ENCODE measurements around the gene LKAAEAR1.

The LKAAEAR1 gene

DNA sequence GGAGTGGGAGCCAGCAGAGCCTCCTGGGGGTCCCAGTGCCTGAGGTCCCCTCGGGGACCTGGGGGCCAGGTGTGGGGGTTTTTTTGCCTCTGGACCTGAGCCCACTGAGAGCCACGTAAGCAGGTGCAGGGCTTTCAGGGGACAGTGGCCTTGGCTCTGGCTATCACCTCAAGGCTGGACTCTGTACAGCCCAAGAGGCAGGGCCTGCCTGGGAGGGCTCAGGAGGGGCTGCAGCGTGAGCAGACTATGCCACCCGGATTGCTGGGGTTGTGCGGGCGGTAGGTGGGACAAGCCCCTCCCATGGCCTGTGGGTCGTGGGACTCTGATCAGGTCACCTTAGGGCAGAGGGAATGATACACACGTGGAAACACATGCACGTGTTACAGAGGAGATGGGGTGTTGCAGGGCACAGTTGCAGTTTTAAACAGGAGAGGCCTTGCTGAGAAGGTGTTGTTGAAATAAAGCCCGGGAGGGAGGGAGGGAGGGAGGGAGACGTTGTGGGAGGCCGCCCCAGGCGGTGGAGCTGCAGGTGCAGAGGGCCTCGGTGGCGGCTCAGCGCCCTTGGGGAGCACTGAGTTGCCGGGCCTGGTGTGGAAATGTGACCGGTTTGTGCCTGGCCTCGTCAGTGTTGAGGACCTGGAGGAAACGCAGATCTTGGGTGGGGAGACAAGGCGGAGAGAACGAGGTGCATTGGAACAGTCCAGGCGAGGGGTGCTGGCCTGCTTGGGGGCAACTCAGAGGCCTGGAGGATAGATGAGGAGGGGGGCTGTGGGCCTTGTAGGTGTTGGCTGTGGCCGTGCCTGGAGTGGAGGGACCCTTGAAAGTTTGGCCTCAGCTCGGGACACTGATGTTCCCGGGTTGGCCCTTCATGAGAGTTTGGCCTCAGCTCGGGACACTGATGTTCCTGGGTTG, 18.9 kb downstream of the LKAAEAR1 start:
- DNase-seq = no peak

DNA sequence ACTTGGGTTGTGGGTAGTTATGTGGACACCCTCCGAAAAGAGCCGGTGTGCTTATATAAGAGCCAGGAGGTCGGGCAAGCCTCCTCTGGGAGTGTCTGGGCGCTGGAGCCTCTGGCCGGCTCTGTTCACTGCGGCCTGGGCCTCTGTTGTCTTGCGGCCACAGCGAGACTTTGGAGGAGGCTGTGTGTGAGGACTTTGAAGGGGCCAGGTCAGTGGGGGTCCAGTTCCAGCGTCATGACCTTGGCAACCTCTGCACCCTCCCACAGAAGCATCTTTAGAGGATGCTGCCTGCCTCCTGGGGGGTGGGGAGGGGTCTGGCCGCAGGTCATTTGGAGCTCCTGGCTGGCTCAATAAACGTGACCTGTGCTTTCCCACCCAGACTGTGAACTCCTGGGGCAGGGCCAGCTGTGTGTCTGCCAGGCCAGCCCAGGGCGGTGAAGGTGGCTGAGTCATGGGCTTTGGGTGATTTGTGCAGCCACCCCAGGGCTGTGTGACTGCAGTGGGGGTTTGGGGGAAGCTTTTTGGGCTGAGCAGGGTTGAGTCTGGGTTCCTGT, 20.0 kb downstream of the LKAAEAR1 start:
- no peak for DNase-seq

DNA sequence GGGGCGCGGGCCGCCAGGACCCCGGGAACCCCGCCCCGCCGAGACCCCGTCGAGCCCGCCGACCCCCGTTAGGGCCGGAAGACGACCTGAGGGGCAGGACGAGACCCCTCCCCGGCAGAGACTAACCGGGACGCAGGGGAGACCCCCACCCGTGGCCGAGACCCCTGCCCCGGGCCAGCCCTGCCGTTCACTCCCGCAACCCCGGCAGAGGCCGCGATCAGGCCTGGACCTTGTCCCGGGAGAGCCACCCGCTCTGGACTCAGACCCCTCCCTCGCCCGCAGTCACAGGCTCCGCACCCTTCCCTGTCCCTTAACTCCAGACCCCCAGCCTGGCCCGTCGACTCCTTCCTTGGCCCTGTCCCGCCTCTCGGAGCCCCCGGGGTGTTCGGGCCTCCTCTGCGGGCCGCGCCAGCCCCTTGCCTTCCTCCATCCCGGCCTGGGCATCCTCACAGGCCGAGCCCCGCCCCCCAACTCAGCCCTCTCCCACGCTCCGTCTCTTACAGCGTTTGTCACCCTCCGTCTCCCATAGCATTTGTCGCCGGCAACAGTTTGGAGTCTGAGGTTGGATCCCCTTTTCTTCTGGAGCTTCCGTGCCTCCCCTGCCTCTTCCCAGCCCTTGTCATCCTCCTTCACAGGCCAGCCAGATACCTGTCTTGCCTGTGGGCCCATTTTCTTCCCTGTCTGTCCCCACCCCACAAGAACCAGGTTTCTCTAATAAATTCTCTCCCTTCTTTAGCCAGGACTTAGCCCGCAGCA, 20.6 kb downstream of the LKAAEAR1 start:
- no peak for DNase-seq

DNA sequence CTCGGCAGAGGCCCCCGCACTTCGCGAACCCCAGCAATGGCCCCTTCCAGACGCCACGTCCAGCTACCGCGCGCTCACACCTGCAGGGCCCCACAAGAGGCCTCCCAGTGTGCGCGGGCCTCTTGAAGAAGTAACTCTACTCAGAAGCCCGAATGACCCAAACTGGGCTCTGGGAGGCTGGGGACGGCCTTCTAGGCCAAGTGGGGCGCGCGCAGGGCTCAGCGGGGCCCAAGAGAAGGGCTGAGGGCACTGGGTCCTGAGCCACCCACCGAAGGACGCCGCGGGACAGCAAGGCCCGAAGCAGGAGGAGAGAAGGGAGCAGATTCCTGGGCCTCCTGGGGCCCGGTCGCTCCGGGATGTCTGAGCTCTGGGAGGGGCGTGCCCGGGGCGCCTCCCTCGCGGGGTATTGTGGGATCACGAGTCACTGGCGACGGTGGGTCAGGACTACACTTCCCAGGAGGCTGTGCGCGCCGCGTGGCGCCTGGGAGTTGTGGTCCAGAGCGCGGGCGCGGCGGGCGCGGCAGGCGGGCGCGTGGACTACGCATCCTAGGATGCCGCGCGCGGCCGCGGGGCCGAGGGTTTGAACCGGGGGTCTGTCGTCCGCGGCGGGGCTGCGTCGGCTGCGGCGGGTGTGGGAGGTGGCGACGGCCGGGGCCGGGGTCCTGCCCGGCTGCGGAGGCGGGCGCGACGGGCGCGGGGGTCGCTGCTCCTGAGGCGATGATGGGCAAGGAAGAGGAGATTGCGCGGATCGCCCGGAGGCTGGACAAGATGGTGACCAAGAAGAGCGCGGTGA, 21.4 kb downstream of the LKAAEAR1 start, which contains the start of gene TCEA2:
Gene TCEA2 (plus strand): TSS at position 603 of the 793 bp plus-strand sequence. CDS start 115 bp downstream, at position 718.
- DNase-seq = peak; percentile 94

DNA sequence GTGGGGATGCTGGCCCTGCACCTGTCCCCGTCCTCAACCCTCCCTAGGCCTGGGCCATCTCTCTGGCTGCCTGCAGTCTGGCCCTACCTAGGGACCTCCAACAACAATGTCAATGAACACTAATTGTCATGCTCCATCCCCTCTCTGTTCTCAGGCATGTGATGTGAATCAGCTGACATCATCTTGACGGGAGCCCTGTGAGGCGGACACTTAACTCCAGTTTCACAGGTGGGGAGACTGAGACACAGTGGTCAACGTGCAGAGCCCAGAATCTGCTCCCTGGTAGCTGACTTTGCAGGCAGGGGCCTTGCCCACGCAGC, 22.0 kb downstream of the LKAAEAR1 start:
- DNase-seq = no peak

DNA sequence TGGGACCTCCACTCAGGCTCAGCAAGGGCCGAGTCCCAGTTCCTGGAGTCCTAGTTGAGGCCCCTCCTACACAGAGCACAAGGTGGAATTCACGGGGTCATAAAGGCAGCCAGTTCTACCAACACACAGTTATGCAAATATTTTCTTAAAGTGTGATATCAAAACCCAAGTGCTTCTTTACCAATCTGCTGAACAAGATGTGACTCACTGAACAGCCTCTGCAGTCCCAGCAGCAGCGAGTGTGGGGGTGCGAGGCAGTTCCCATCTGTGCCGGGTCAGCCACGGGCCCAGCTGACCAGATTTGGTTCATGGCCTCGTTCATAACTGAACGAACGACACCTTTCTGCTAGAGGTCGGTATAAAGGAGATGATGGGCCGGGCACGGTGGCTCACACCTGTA, 25.7 kb downstream of the LKAAEAR1 start:
- DNase-seq = no peak

DNA sequence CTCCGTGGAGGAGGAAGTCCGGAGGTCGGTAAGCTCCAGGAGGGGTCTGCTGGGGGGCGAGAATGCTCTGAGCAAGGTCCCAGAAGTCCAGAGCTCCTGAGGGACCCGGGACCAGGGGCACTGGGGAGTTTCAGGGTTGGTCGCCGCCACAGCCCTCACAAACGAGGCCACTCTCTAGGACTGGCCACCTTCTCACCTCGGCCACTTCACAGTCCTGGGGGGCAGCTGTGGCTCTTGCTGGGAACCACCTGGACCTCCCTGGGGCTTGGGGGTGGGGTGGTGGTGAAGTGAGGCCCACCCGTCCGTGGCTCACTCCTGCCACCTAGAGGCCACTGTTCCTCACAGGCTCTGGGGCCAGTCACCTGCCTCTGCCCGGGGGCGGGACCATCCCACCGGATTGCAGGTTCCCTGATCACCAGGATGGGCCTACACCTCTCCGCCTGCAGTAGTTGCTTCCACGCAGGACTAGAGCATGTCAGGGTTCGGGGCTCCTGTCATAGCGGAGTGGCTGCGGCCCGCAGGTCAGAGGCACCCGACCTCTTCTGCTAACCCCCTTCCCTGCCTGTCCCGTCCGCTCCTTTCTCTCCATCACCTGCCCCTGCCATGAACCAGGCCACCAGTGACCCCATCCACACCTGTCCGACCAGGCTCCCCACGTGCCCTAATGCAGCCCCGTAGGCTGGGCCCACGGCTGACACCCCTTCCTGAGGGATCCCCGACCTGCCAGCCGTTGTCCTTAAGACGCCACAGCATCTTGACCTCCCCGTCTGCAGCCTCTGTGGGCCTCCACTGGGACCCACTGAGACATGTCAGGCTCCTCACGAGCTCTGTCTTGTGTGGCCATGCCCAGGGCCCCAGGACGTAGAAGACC, 26.3 kb downstream of the LKAAEAR1 start:
- peak; percentile 82 for DNase-seq

DNA sequence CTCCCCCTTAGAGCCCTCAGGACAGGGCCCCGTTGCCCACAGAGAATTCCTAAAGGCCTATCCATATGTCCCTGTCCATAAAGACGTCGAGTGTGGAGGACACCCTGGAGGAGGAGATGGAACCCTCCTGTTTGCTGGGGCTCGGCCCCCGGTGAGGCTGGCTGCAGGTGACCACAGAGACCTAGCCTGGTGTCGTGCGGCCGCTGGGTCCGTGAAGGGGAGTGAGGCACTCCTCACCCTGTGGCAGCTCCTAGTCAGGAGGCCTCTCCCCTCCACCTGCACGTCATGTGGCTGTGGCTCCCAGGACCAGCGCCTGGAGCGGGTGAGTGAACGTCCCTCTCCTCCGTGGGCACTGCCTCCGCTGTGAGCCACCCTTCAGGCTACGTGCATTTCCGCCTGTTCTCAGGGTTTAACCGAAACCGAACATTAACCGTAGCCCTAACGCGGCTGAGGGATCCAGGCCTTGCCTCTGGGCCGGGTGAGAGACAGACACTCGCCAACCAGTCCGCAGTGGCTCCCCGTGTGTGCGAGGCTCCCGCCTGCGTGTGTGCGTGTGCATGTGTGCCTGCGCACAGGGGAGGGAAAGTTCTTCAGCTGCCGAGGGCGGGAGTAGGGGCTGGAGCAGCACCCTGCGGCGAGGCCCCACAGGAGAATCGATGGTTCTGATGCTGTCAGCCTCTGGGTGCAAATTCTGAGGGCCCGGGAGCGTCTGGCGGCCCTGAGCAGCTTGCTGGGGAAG, 27.1 kb downstream of the LKAAEAR1 start:
- no peak for DNase-seq

DNA sequence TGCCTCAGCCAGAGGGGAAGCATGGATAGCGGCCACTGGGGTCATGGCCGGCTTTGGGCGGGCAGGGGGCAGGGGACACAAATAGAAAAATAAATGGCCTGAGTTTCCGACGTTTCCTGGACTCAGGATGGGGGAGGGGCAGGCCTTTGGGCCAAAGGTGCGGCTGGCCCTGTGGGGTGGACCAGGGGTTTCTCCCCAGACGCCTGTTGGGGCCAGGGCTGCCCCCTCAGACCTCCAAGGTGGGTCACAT, 27.6 kb downstream of the LKAAEAR1 start:
- no peak for DNase-seq

DNA sequence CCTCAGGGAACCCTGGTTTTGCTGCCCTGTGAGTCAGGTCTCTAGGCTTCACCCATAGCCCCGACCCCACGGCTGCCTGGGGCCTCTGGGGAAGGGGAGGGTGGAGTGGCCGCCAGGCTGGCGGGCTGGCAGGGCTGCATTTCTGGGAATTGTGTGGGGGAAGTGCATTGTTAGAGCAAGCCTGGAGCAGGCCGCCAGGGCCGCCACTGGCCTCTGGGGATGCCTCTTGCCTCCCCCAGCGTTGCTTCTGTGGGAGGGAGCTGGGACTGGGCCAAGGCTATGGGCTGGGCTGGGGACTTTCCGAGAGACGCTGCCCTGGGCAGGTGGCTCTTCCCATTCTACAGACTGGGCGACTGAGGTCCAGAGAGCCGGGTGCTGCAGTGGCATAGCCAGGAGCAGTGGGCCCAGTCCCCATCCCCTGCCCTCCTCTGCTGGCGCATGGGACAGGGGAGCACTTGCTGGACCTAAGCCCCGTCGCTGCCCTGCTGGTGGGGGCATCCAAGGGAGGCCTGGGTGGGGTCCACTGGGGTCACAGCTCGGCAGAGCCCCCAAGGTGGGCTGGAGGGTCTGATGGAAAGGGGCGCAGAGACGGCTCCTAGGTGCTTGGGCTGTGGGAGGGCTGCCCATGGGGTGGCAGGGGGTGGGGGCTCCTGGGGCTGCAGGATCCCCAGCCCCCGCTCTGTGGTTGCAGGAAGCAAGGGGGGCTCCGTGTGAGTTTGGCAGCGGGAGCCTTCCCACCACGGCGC, 28.1 kb downstream of the LKAAEAR1 start:
- DNase-seq = no peak

DNA sequence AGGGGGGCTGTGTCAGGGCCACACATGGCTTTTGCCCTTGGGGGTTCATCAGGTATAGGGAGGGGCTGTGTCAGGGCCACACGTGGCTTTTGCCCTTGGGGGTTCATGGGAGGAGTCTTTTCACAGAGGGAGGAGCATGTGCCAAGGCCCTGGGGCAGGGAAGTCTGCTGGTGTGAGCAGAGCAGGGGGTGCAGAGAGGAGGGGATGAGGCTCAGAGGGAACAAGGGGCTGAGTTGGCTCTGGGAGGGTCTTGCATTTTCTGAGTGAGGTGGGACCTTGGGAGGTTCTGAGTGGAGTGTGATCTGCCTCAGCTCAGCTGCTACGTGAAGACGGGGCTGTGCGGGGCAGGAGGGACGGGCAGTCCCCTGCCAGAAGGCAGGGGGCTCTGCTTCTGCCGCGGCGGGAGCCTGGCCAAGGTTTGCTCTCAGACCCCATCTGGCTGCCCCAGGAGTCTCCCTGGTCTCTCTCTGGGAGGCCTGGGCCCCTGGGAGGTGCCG, 28.8 kb downstream of the LKAAEAR1 start:
- no peak for DNase-seq

DNA sequence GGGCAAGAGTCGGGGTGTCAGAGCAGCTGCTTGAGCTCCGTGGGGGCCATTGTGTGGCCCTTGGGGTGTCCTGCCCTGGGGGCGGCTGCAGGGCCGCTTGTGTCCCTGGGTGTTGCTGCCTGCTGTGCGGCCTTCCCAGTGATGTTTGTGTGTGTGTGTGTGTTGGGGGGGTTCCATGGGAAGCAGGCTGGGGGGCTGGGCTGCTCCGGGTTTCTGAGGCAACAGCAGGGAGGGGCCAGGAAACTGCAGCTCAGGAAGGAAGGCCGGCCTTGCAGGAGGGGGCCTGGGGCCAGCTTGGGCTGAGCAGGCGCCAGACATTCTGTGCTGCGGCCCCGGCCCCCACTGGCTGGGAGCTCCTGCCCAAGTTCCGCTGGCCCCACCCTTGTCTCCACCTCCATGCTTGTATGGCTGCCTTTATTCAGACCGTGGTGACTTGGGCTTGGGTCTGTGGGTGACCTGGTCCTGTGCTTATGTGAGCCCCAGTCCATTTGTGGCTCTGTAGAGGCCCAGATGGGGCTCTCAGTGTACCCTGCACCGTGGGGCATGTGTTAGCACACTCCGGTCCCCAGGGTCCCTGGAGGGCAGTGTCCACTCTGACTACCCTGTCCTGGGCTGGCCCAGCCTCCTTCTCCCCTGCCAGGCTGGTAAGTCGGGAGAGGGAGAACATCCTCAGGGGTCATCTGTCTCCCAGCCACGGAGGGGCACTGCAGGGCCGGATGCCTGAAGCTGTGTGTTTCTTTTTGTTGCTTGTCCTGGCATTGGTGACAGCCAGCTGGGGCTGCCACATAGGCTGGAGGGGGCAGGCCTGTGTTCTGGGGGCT, 30.1 kb downstream of the LKAAEAR1 start:
- DNase-seq = no peak

DNA sequence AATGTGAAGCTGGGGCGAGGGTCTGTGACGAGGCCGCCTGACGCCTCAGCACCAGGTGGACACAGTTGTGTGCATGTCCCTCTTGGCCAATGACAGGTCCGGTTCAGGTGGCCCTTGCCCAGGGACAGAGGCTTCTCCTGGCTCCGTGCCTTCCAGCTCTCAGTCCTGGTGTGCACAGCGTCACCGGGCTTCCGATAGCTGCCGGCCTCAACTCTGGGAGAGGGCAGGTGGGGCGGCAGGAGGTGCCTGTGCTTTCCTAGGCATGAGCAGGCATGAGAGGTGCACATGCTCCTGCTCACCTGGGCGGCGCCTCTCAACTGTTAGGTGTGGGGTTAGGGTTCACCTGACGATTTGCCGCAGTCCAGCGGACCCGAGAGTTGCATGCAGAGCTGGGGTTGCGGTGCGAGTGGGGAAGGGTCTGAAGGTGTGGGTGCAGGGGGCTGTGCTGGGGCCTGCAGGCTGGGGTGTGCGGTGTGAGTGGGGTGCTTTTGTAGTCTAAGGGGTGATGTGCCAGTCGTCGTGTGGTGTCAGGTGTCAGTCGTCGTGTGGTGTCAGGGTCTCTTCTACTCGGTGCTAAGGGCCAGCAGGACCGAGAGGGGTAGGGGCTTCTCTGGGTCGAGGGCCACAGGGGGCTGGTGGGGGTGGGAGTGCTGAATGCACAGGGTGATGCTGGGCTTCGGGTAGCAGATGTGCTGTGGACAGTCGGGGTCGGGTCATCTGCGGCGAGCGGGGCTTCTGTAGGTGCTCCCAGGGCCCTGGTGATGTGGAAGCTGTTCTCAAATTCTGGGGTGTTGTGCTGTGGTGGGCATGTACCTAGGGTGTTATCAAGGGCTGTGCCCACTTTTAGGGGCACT, 31.0 kb downstream of the LKAAEAR1 start:
- no peak for DNase-seq

DNA sequence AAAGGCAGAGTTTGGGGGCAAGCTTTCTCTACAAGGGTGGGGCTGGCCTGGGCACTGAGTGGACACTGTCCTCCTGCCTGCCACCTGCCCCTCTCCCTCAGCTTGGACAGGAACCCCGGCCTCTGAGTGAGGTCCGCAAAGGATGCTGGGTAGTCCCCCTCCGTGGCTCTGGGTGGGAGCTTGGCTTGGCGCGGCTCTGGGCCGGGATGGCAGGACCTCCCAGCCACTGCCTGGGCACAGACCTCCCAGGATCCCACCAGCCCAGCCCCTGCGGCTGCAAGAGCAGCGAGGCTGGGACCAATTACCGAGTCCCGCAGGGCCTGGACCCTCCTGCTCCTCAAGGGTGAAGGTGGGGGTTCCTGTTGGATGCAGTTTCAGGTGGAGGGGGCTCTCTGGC, 31.9 kb downstream of the LKAAEAR1 start:
- DNase-seq = no peak

DNA sequence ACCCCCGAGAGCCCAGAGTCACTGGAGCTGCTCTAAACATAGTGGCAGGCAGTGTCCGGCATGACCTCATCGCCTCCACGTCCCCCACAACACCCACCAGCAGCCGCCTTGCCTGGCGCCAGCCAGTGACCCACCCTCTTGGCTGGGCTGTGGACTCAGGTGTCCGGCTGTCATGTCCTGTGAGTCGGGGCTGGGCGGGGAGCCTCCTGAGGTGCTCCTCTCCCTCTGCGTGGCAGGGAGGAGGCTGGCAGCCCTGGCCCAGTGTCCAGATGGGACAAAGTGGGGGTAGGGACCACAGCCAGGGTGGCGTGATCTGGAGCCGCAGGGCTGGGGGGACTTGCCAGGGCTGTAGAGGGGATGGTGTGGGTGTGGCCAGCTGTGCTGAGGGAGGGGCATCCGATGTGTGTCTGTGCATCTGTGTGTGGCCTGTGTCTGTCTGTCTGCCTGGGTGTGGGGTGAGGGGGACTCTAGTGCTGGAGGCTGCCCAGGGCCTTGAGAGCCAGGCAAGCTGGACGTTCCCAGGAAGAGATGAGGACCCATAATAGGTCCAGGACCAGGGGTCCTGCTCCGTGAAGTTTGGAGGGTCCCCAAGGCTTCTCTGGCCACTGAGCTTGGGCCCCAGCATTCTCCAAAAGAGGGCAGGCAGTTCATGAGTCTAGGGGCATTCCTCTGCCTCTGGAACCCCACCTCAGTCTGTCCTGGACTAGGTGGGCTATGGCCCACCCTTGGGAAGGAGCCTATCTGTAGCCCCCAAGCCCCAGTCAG, 32.5 kb downstream of the LKAAEAR1 start:
- DNase-seq = no peak

DNA sequence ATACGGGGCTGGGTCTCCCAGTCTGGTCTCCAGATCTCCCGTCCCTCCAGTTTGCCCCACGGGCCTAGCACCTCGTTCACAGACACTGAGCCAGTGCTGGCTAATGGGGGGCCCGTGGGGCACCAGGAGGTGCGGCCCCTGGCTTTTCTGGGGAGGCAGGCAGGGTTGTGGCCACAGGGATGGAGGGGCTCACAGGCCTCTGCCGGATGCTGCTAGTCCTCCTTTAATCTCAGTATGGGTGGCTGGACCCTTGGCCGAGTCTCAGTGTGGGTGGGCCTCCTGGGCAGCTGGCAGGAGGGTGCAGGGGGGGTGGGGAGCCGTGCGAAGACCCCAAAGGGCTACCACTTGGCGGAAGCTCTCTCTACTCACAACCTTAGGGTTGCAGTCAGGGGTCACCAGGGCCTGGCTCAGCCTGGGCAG, 33.2 kb downstream of the LKAAEAR1 start:
- DNase-seq = no peak

DNA sequence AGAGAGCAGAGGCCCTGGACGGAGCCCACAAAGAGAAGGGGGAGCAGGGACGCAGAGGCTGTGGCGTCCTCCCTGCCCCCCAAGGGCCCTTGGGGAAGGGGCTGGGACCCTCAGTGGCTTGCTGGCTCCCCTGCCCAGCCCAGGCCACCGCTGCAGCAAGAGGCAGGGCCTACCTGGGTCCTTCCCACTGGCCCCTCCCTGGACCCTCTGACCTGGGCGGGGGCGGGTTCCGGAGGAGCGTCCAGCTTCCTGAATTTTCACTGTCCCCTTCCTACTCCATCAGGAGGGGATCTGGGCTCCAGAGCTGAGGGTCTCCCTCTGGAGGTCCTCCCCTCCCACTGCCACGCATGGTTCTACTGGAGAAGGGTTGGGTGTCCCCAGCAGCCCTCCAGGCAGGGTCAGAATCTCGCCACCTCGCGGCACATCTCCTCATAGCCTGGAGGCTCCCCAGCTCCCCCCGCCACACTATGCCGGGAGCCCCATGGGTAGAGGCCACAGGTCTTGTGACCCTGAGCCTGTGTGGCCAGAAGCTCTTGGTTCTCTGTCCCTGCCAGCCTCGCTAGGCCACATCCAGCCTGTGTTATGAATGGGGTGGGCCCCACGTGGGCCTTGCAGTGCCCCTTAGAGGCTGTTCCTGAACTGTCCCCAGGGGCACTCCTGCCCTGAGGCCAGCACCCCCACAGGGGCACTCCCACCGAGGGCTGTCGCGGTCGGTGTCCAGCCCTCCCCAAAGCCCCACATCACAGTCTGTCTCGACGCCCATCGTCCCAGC, 33.8 kb downstream of the LKAAEAR1 start:
- DNase-seq = no peak

Data from CD4-positive, alpha-beta T cell treated with Interleukin-12 subunit alpha and Interleukin-12 subunit beta, for 1 hour (primary cell).